Measurements from ENCODE around the gene SLC29A1.
"Not testable (repeated sequence)": the region's sequence is repeated elsewhere in the genome, so short reads cannot be mapped to it uniquely, and the experiment has no call there.

The SLC29A1 gene

GRCh38 chr6:44222486-44223318, 693 bp upstream of the SLC29A1 start:
- DNase-seq (ENCODE audit: low spot score) = no peak

- peak; percentile 30 for DNase-seq (ENCODE audit: low spot score)
These were observed 902 bp downstream of the SLC29A1 start for GRCh38 chr6:44224029-44224964.

GRCh38 chr6:44224965-44225305, 1.5 kb downstream of the SLC29A1 start:
- no peak for DNase-seq (ENCODE audit: low spot score)

- DNase-seq (ENCODE audit: low spot score) = no peak
These were observed 2.4 kb downstream of the SLC29A1 start for GRCh38 chr6:44225579-44226325.

- no peak for DNase-seq (ENCODE audit: low spot score)
These were observed 3.2 kb downstream of the SLC29A1 start for GRCh38 chr6:44226368-44227147.

- no peak for DNase-seq (ENCODE audit: low spot score)
These were observed 3.9 kb downstream of the SLC29A1 start for GRCh38 chr6:44227148-44227793.

- DNase-seq (ENCODE audit: low spot score) = no peak
These were observed 4.6 kb downstream of the SLC29A1 start for GRCh38 chr6:44228031-44228430.

GRCh38 chr6:44228433-44228832, 5.0 kb downstream of the SLC29A1 start:
- DNase-seq (ENCODE audit: low spot score) = no peak

- DNase-seq (ENCODE audit: low spot score) = no peak
These were observed 5.4 kb downstream of the SLC29A1 start for GRCh38 chr6:44228836-44229235.

- DNase-seq (ENCODE audit: low spot score) = no peak
These were observed 6.1 kb downstream of the SLC29A1 start for GRCh38 chr6:44229376-44230033.

- DNase-seq (ENCODE audit: low spot score) = no peak
These were observed 6.8 kb downstream of the SLC29A1 start for GRCh38 chr6:44230034-44230675.

- not testable (repeated sequence) for DNase-seq (ENCODE audit: low spot score)
These were observed 8.0 kb downstream of the SLC29A1 start for GRCh38 chr6:44231426-44231825.

- no peak for DNase-seq (ENCODE audit: low spot score)
These were observed 9.5 kb downstream of the SLC29A1 start for GRCh38 chr6:44232676-44233566.

GRCh38 chr6:44233567-44234100, 10.2 kb downstream of the SLC29A1 start:
- no peak for DNase-seq (ENCODE audit: low spot score)

- no peak for DNase-seq (ENCODE audit: low spot score)
These were observed 11.0 kb downstream of the SLC29A1 start for GRCh38 chr6:44234101-44235025.

GRCh38 chr6:44235269-44235668, 11.9 kb downstream of the SLC29A1 start:
- no peak for DNase-seq (ENCODE audit: low spot score)

GRCh38 chr6:44235891-44236516, 12.6 kb downstream of the SLC29A1 start:
- no peak for DNase-seq (ENCODE audit: low spot score)
